CD14-positive monocyte (primary cell): ENCODE data around the gene SHB. TPM values are rescaled to one million over a fixed set of nuclear protein-coding genes. Genes with fewer than 3 reads are reported as not detected.

Experiments used
- DNase-seq, 3 donors: peaks; one replicate each; pipeline ENCODE4 v3.0.0-alpha.2; 2011 to 2022
- H2AFZ ChIP-seq: 2 replicates; pipeline ENCODE4 v1.6.0; 2012; ENCODE audit warnings: mild to moderate bottlenecking, low read depth, low read length, inconsistent platforms; ENCODE audit not compliant: insufficient read depth, poor library complexity, severe bottlenecking
- H3K27ac ChIP-seq, 2 donors: 1 replicate in 1 of 2; 2 replicates in 1 of 2; pipeline ENCODE4 v1.5.1; 2012 to 2013; ENCODE audit warnings: low read length in 2 of 2, control low read depth in 1 of 2, inconsistent platforms in 1 of 2, low read depth in 1 of 2, mild to moderate bottlenecking in 1 of 2
- H3K27me3 ChIP-seq, 2 donors: one replicate each; pipeline versions ENCODE4 v1.6.0 to v1.6.1; 2011 to 2013; ENCODE audit warnings: low read length in 2 of 2; ENCODE audit not compliant: control insufficient read depth in 2 of 2, insufficient read depth in 2 of 2
- H3K36me3 ChIP-seq, 2 donors: replicated peaks in 1 of 2; 1 replicate in 1 of 2; 2 replicates in 1 of 2; pipeline versions ENCODE4 v1.5.1 to v1.6.1; 2012 to 2013; ENCODE audit warnings: low read length in 2 of 2, control low read depth in 1 of 2, inconsistent platforms in 1 of 2, mild to moderate bottlenecking in 1 of 2; ENCODE audit not compliant: insufficient read depth in 2 of 2, control insufficient read depth in 1 of 2
- H3K4me1 ChIP-seq, 2 donors: 1 replicate in 1 of 2; 2 replicates in 1 of 2; pipeline versions ENCODE4 v1.5.1 to v1.6.1; 2012 to 2013; ENCODE audit warnings: low read length in 2 of 2, control low read depth in 1 of 2, inconsistent platforms in 1 of 2, mild to moderate bottlenecking in 1 of 2, moderate library complexity in 1 of 2; ENCODE audit not compliant: insufficient read depth in 2 of 2, control insufficient read depth in 1 of 2
- H3K4me2 ChIP-seq: replicated peaks from 2 replicates; pipeline ENCODE3; 2012; ENCODE audit warnings: low read length, moderate library complexity, mild to moderate bottlenecking; ENCODE audit not compliant: poor library complexity, severe bottlenecking; ENCODE audit errors: extremely low read depth
- H3K4me3 ChIP-seq, 3 experiments: fragments of 200-600 bp in 1 of 3; sonication (generic) in 1 of 3; replicated peaks in 1 of 3; 1 replicate in 2 of 3; 2 replicates in 1 of 3; pipeline ENCODE4 v1.5.1; 2011 to 2013; ENCODE audit warnings: low read length in 3 of 3, mild to moderate bottlenecking in 3 of 3, control low read depth in 2 of 3, low read depth in 2 of 3, inconsistent platforms in 1 of 3, moderate library complexity in 1 of 3
- H3K79me2 ChIP-seq: 2 replicates; pipeline ENCODE4 v1.6.0; 2012; ENCODE audit warnings: mild to moderate bottlenecking, control low read depth, inconsistent platforms, low read length, moderate library complexity; ENCODE audit not compliant: insufficient read depth
- H3K9ac ChIP-seq: 2 replicates; pipeline ENCODE4 v1.6.0; 2017; ENCODE audit warnings: low read length, mild to moderate bottlenecking; ENCODE audit not compliant: insufficient read depth, poor library complexity, severe bottlenecking
- H3K9me3 ChIP-seq, 2 donors: replicated peaks in 1 of 2; 1 replicate in 1 of 2; 2 replicates in 1 of 2; pipeline versions ENCODE4 v1.5.1 to v1.6.1; 2012 to 2013; ENCODE audit warnings: low read length in 2 of 2, control low read depth in 1 of 2; ENCODE audit not compliant: control insufficient read depth in 1 of 2, insufficient read depth in 1 of 2
- H4K20me1 ChIP-seq: 2 replicates; pipeline ENCODE4 v1.6.0; 2012; ENCODE audit warnings: mild to moderate bottlenecking, low read length, control low read depth, moderate library complexity; ENCODE audit not compliant: insufficient read depth
- H3K27ac Mint-ChIP-seq, 7 donors: one replicate each; pipeline ENCODE4 v1.8.0; 2020; ENCODE audit warnings: mild to moderate bottlenecking in 7 of 7, mixed read lengths in 7 of 7, moderate library complexity in 6 of 7, inconsistent platforms in 2 of 7
- H3K27me3 Mint-ChIP-seq, 3 donors: one replicate each; pipeline ENCODE4 v1.8.0; 2021 to 2022; ENCODE audit warnings: low read depth in 3 of 3, mild to moderate bottlenecking in 3 of 3, mixed read lengths in 3 of 3, moderate library complexity in 3 of 3, inconsistent platforms in 1 of 3
- H3K36me3 Mint-ChIP-seq, 2 donors: one replicate each; pipeline ENCODE4 v1.8.0; 2020; ENCODE audit warnings: mixed read lengths in 2 of 2, inconsistent platforms in 1 of 2, mild to moderate bottlenecking in 1 of 2
- H3K4me1 Mint-ChIP-seq: one replicate; pipeline ENCODE4 v1.8.0; 2020; ENCODE audit warnings: mild to moderate bottlenecking, mixed read lengths
- H3K4me3 Mint-ChIP-seq, 2 donors: one replicate each; pipeline ENCODE4 v1.8.0; 2020; ENCODE audit warnings: mild to moderate bottlenecking in 2 of 2, mixed read lengths in 2 of 2, moderate library complexity in 1 of 2
- H3K9me3 Mint-ChIP-seq, 7 donors: one replicate each; pipeline ENCODE4 v1.8.0; 2020 to 2022; ENCODE audit warnings: mixed read lengths in 7 of 7, mild to moderate bottlenecking in 6 of 7, moderate library complexity in 6 of 7, inconsistent platforms in 2 of 7
- WGBS: methylation state at CpG from one replicate; pipeline ENCODE4 v1.1.5; 2013; ENCODE audit warnings: missing lambda C conversion rate; ENCODE audit not compliant: insufficient coverage; 5-methylcytosine and 5-hydroxymethylcytosine counted together
- intact Hi-C, 2 donors: fragments of 100-400 bp; cut with micrococcal nuclease; formaldehyde crosslinking; loops; one replicate each; pipeline versions ENCODE4 v1.15.0 to v1.15.1; 2023
- polyA plus RNA-seq, 3 donors: library from polyadenylated mRNA; depleted of rRNA in 1 of 3; unstranded in 2 of 3; stranded (reverse) in 1 of 3; fragments of 300-500 nt in 2 of 3; fragments of >200 nt in 1 of 3; fragmentation: Illumina TruSeq in 2 of 3; gene quantifications; 1 replicate in 2 of 3; 2 replicates in 1 of 3; pipeline ENCODE4 v1.2.3, GENCODE V29; 2012 to 2021
- TF ChIP-seq, protein P1 (sequence below): fragments of 200-600 bp; IDR thresholded peaks from one replicate; pipeline ENCODE4 v1.8.0; 2022; ENCODE audit warnings: antibody characterized with exemption, mild to moderate bottlenecking

SHB gene
- polyA plus RNA-seq, 3 donors, result 0.27 to 1.3 (median 0.31) TPM

DNA sequence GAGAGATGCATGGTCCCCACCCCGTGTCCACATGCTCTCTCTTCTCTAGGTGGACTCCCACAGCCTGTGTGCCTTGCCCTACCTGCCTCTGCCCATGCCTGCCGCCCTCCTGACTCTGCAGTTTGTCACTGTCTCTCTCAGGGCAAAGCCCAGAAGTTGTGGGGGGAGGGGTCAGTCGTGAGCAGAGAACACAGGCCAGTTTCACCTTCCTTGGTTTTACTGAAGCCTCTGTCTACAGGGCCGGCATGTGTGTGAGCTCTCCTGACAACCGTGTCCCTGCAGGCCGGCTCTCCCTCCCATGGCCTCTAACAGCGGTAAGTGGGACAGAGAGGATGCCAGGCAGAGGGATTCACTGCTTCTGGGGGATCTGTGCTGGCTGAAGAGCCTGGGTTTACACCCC, 121.6 kb downstream of the SHB start:
- no peak overlapping the region for H3K9ac ChIP-seq
- H3K9me3 Mint-ChIP-seq, result no peaks in the 10 kb centered on the region

DNA sequence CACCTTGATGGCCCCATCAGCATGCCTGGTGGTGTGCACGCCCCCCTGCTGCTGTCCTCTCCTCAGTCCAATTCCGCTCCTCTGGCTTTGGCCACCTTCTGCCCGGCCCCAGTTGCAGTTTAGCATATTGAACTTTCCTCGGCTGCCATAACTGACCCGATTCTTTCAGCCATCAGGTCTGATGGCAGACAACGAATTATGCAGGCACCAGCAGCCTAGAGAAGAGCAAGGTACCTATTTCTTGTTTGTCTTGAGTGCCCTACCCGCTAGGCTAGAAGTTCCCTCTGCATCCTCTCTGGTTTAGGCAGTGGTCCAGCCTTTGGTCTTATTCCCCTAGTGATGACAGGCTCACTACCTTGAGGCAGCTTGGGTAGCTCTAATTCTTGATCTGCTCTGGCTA, 122.1 kb downstream of the SHB start:
- Histone ChIP-seq H3K27me3 (no peaks in the 10 kb centered on the region), H3K4me3 (no peak overlapping the region), H3K9ac (no peak overlapping the region), H3K79me2 (no peaks in the 10 kb centered on the region), H3K27ac (no peak overlapping the region), H3K4me2 (no peak overlapping the region), H2AFZ (no peak overlapping the region), H3K9me3 (no peaks in the 10 kb centered on the region), H4K20me1 (no peaks in the 10 kb centered on the region), H3K4me1 (no peaks in the 10 kb centered on the region), H3K36me3 (peaks cover 0 to 6% of the 10 kb centered on the region in 2 donors)
- no peaks in the 10 kb centered on the region for H3K9me3 Mint-ChIP-seq
- peak overlapping the region in 1 of 7 donors; percentile 37 for H3K27ac Mint-ChIP-seq
- 97% methylated on average over 7 of the region's 7 CpGs for WGBS
- TF ChIP-seq, protein P1, sequence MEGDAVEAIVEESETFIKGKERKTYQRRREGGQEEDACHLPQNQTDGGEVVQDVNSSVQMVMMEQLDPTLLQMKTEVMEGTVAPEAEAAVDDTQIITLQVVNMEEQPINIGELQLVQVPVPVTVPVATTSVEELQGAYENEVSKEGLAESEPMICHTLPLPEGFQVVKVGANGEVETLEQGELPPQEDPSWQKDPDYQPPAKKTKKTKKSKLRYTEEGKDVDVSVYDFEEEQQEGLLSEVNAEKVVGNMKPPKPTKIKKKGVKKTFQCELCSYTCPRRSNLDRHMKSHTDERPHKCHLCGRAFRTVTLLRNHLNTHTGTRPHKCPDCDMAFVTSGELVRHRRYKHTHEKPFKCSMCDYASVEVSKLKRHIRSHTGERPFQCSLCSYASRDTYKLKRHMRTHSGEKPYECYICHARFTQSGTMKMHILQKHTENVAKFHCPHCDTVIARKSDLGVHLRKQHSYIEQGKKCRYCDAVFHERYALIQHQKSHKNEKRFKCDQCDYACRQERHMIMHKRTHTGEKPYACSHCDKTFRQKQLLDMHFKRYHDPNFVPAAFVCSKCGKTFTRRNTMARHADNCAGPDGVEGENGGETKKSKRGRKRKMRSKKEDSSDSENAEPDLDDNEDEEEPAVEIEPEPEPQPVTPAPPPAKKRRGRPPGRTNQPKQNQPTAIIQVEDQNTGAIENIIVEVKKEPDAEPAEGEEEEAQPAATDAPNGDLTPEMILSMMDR, result no peak
- H3K4me1 Mint-ChIP-seq, result no peaks in the 10 kb centered on the region
- intact Hi-C loops, result no loop called here
- peaks cover 19 to 22% of the 10 kb centered on the region in 2 donors for H3K36me3 Mint-ChIP-seq
- no peak for DNase-seq
- H3K27me3 Mint-ChIP-seq, result peaks cover 0 to 3% (median 0%) of the 10 kb centered on the region in 3 donors
- H3K4me3 Mint-ChIP-seq, result no peak overlapping the region

More for the DNA sequence above, 121.6 kb downstream of the SHB start:
- Histone ChIP-seq H3K27ac (no peak overlapping the region), H3K4me1 (no peaks in the 10 kb centered on the region), H3K79me2 (no peaks in the 10 kb centered on the region), H3K4me3 (no peak overlapping the region), H3K4me2 (no peak overlapping the region), H4K20me1 (no peaks in the 10 kb centered on the region), H3K36me3 (peaks cover 0 to 6% of the 10 kb centered on the region in 2 donors), H2AFZ (no peak overlapping the region), H3K9me3 (no peaks in the 10 kb centered on the region), H3K27me3 (no peaks in the 10 kb centered on the region)
- Mint-ChIP-seq H3K4me3 (no peak overlapping the region), H3K27ac (peak overlapping the region in 1 of 7 donors; percentile 65), H3K4me1 (no peaks in the 10 kb centered on the region), H3K27me3 (peaks cover 0 to 3% (median 0%) of the 10 kb centered on the region in 3 donors), H3K36me3 (peaks cover 19 to 27% of the 10 kb centered on the region in 2 donors)
- TF ChIP-seq, protein P1, result no peak
- no peak for DNase-seq
- intact Hi-C loops, result no loop called here
- 100% methylated on average over 2 of the region's 7 CpGs for WGBS
